Subcutaneous adipose tissue (tissue), 4 donors: ENCODE results near the gene ANOS1. TPM values are rescaled to one million over a fixed set of nuclear protein-coding genes. Genes with fewer than 3 reads are reported as not detected.

ENCODE experiments used
- total RNA-seq, 4 donors: library from RNA; depleted of rRNA; stranded (reverse); fragments of >200 nt; gene quantifications; one replicate each; pipeline ENCODE4 v1.1.0, GENCODE V29; 2016
- TF ChIP-seq, protein P1 (sequence below): fragments of 450-650 bp; IDR thresholded peaks from one replicate; pipeline ENCODE4 v1.5.1; 2016; ENCODE audit warnings: low read depth, mild to moderate bottlenecking, control low read depth, antibody characterized with exemption, moderate library complexity

Gene ANOS1
- total RNA-seq, 4 donors from 2014 or later, result 3.2 to 15.3 (median 11.8) TPM

DNA sequence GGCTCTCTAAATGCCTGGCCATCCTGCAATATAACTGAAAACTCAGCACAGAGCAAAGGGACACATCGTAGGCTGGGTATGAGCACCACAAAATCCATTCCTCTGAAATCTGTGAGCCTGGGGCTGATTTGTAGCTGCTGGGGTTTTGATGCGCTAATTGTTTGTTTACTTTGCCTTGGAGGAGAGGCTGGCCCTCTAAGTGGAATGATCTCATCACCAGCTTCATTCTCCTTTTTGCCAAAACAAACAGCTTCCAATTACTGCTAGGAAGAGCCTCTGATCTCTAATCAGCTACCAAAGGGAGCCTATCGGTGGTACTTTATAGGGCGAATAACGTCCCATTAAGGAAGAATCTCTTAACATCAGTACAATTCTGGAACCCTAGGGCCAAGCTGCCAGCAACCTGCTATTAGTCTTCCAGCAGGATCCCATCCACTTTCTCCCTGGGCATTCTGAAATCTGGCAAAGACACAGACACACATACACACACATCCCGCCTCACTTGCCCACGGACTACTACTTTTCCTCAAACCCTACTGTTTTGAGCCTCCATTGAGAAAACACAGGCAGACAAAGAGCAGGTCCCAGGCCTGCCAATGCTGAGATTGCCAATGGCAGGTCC lies 5.8 kb downstream of the ANOS1 start:
- TF ChIP-seq, protein P1, sequence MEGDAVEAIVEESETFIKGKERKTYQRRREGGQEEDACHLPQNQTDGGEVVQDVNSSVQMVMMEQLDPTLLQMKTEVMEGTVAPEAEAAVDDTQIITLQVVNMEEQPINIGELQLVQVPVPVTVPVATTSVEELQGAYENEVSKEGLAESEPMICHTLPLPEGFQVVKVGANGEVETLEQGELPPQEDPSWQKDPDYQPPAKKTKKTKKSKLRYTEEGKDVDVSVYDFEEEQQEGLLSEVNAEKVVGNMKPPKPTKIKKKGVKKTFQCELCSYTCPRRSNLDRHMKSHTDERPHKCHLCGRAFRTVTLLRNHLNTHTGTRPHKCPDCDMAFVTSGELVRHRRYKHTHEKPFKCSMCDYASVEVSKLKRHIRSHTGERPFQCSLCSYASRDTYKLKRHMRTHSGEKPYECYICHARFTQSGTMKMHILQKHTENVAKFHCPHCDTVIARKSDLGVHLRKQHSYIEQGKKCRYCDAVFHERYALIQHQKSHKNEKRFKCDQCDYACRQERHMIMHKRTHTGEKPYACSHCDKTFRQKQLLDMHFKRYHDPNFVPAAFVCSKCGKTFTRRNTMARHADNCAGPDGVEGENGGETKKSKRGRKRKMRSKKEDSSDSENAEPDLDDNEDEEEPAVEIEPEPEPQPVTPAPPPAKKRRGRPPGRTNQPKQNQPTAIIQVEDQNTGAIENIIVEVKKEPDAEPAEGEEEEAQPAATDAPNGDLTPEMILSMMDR, result no peak

DNA sequence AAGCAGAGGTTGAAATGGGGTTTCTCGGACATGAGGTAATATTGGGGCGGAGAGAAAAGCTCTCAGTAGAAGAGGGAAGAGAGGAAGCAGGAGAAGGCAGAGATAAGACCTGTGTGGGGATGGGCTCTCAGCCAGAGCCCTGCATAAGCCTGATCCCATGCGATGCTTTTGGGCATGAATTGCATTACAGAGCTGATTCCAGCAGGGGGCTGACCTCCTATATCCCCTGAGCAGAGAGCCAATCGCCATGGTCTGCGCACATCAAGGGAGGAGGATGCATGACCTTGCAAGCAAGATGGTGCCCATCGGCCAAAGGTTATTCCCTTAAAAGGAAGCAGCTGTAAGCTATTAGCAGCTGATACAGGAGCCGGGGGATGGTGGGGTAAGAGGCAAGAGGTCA lies 7.6 kb downstream of the ANOS1 start:
- TF ChIP-seq, protein P1, result no peak

DNA sequence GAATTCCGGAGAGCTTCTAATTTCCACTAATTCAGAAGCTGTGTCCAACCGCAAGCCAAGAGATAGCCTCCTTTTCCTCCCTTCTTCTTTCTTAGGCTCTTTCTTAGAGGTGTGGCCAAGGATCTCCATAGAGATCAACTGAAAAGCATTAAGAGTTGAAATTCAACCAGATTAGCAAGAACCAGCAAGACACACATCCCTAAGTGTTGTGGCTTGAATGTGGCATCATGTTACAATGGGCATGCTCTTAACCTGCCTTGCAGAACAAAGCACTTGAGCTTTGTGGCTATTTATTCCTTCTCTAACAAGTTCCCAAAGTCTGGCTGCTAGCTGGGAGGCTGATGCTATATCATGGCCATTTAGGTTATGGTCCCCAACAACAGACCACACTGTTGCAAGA lies 10.4 kb downstream of the ANOS1 start:
- TF ChIP-seq, protein P1, result no peak

DNA sequence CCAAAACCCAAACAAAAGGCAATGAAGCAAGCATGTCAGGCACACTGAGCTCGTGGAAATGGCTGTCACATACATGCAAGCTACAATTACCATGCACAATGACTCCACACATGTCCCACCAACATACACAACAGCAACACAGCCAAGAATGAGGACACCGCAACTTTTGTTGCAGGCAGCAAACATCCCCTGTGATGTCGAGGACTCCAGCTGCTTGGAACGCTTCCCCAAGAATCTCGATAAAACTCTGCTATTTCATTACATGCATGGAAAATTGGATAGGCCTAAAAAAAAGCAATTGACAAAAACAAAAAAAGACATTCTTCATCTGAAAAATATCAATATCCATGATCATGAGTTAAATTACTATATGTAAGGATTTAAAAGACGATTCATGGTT lies 11.8 kb downstream of the ANOS1 start:
- TF ChIP-seq, protein P1, result no peak

DNA sequence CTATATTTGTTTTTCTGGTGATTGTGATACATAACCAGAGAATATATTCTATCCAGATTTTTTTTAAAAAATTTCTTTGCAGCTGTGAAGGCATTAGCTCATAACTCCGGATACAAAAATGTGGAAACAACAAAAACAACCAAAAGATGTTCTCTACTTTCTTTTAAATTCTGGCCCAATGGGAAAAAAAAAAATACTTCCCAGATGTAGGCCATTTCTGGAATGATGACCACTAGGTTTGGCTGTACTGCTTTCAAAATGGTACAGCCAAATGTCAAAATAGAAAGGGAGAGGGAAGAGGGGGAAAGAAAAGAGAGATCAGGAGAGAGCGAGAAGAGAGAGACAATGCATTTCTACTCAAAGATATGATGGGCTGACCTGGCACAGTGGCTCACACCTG lies 14.6 kb downstream of the ANOS1 start:
- TF ChIP-seq, protein P1, result no peak

DNA sequence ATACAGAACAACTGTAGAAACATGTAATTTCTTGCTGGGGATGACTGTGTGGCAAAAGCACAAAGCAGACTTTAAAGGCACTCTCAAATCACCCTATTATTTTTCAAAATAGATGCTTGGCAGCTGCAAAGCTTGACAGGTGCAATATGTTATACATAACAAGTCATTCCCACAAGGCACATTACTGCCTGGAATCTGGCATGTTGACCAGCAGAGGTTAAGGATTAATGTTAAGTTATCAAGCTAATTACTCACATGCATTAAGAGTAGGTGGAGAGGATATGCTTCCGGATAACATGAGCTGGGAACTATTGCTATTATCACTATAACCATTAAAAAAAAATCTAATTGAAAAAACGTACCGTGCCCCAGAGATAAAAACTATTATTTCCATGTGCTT lies 17.8 kb downstream of the ANOS1 start:
- TF ChIP-seq, protein P1, result no peak

DNA sequence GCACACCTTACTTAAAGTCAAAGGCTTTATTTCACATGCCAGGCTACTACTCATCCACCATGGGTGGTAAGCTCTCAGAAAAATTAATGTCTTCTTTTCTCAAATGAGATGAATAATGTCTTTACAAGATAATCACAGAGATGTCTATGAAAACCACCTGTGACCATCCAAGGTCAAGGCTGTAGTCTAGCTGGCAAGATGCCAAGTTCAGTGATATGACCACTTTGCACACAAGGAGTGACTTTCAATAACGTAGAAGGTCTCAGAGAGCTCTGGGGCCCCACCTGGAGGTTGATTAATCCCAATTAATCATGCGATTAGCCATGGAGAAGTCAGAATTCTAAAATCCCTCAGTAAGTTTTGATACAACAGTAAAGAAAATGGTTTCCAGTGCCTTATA lies 20.5 kb downstream of the ANOS1 start:
- TF ChIP-seq, protein P1, result no peak
